GM12864 (cell line): ENCODE results near the gene NEMF.
"Not testable (repeated sequence)": the region's sequence is repeated elsewhere in the genome, so short reads cannot be mapped to it uniquely, and the experiment has no call there.

ENCODE experiments used
- DNase-seq: peaks from one replicate; pipeline ENCODE4 v3.0.0-alpha.2; 2011; ENCODE audit warnings: low read depth
- H3K4me3 ChIP-seq: 2 replicates; pipeline ENCODE4 v1.5.1; 2011; ENCODE audit warnings: mild to moderate bottlenecking, low read depth, low read length, control low read depth
- TF ChIP-seq, protein P1 (sequence below): IDR thresholded peaks from 2 replicates; pipeline ENCODE4 v1.5.1; 2011; ENCODE audit warnings: low read depth, mild to moderate bottlenecking, moderate library complexity, low read length, control low read depth, inconsistent platforms; ENCODE audit errors: missing control alignments

Gene NEMF

DNA sequence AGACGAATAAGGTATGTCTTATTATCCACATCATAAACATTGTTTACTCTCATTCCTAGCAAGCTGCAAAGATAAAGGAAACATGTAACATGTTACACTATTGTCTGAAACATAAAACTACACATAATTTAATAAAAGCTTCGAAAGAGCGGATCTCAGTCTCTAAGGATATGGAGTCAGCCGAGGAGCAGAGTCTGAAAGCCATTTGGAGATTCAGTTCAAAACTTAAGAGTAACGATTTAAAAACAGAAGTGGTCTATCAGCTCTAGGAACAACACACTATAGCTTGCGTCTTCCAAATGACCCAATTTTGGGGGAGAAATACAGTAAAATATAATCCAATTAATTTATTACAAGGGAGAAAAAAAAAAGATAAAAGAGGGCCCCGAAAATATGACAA is 775 bp downstream of the NEMF start:
- peak overlapping the region; percentile 94 for H3K4me3 ChIP-seq
- TF ChIP-seq, protein P1, sequence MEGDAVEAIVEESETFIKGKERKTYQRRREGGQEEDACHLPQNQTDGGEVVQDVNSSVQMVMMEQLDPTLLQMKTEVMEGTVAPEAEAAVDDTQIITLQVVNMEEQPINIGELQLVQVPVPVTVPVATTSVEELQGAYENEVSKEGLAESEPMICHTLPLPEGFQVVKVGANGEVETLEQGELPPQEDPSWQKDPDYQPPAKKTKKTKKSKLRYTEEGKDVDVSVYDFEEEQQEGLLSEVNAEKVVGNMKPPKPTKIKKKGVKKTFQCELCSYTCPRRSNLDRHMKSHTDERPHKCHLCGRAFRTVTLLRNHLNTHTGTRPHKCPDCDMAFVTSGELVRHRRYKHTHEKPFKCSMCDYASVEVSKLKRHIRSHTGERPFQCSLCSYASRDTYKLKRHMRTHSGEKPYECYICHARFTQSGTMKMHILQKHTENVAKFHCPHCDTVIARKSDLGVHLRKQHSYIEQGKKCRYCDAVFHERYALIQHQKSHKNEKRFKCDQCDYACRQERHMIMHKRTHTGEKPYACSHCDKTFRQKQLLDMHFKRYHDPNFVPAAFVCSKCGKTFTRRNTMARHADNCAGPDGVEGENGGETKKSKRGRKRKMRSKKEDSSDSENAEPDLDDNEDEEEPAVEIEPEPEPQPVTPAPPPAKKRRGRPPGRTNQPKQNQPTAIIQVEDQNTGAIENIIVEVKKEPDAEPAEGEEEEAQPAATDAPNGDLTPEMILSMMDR: no peak
- no peak for DNase-seq

DNA sequence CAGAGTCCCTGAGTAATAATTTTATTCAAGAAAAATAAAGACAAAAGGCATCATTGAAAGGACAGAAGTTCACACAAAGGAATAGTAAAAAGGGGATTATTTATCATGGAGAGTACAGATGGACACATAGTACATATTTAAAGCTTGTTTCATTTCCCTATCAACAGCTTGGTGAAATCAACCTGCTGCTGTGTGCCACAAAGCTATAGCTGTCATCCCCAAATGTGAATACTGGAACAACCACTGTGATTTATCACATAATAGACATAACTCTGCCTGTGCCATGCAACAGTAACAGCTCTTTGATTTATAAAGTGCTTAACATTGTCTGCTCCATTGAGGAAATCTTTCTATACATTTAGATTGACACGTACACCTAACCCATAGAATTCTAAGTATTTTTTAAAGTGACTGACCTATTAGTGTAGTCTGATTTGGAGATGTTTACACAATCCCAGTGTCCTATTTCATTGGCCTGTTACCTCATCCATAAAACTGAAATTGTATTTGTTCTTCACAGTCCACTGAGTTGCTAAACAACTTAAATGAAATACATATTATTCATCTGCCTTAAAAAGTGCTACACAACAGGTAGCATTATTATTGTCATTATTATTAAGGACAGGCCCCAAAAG is 3.3 kb downstream of the NEMF start:
- TF ChIP-seq, protein P1: no peak
- DNase-seq: no peak
- no peak overlapping the region for H3K4me3 ChIP-seq

- TF ChIP-seq, protein P1: no peak
- no peak overlapping the region for H3K4me3 ChIP-seq
- no peak for DNase-seq
These were observed 23.9 kb downstream of the NEMF start for GRCh38 chr14:49828640-49829039.

DNA sequence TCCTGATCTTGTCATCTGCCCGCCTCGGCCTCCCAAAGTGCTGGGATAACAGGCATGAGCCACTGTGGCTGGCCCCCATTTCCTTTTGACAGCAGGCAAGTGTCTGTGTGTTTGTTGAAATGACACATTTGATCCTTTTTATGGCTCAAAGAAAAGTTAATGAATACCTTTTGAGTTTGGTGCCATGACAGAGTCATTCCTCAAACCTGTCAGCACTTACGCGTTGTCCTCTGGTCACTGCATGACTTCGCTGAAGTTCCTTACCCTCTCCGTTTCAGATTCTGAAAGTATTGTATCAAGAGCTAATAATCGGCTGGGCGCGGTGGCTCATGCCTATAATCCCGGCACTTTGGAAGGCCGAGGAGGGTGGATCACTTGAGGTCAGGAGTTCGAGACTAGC is 32.4 kb downstream of the NEMF start:
- no peak overlapping the region for H3K4me3 ChIP-seq
- no peak for DNase-seq
- TF ChIP-seq, protein P1: no peak

DNA sequence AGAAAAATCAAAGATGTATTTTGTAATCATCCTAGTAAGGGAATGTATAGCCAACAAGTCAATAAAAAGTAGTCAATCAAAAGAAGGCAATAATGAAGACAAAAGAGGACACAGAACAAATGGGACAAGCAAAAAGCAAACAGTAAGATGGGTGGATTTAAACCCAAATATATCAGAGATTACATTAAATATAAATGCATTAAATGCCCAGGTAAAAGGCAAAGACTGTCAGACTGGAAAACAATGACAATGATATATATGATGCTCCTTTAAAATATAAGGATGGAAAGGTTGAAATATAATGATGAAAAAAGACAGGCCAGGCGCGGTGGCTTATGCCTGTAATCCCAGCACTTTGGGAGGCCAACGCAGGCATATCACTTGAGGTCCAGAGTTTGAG is 35.7 kb downstream of the NEMF start:
- no peak overlapping the region for H3K4me3 ChIP-seq
- TF ChIP-seq, protein P1: no peak
- no peak for DNase-seq

DNA sequence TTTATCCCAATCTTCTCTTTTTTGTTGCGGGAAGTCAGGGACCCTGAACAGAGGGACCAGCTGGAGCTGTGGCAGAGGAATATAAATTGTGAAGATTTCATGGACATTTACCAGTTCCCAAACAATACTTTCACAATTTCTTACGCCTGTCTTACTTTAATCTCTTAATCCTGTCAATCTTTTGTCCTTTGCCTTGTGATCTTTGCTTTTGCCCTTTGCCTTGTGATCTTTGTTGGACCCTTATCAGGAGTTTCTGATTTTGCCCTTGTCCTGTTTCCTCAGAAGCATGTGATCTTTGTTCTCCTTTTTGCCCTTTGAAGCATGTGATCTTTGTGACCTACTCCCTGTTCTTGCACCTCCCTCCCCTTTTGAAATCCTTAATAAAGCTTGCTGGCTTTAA is 36.5 kb downstream of the NEMF start:
- not testable (repeated sequence) for H3K4me3 ChIP-seq, DNase-seq

GRCh38 chr14:49808780-49809179 is 43.8 kb downstream of the NEMF start:
- DNase-seq: no peak
- TF ChIP-seq, protein P1: no peak
- no peak overlapping the region for H3K4me3 ChIP-seq
